NCI-H2107 treated with DMSO at 0.1 percent for 48 hours (cell line): ENCODE results near the gene CEP290.
"Not testable (repeated sequence)": the region's sequence is repeated elsewhere in the genome, so short reads cannot be mapped to it uniquely, and the experiment has no call there.

Experiments
- DNase-seq: peaks from one replicate; lab custom pipeline; 2025; ENCODE audit not compliant: unreplicated experiment; lab: John Stamatoyannopoulos, UW

Gene CEP290

DNA sequence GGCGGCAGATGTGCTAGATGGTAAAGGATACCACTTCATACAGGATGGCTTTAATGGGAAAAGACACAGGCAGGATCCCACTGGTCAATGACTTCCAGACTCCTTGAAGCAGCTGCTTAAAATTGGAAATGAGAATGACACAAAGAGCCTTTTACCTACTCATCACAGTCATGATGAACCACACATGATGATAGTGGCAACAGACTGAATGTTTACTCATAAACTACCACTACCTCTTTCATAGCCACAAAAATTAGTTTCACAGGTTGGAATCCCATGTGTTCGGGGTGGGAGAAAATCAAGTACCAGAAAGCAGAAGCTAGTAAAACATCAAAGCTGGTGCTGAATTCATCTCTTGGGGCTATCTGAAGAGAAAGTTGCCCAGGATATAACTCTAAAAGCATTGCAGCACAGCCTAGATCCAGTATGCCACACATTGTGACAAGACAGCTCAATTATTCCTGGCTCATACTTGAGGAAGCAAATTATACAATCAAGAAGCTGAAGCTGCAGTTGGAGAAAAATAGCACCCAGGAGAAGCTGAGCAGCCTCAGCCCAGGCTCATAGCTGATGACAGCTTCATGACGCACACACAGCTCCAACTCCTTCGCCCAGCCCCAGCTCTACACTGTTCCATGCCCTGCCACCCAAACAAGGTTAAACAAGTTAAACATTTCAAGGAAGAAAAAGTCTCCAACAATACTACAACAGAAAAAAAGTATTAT, 83.7 kb downstream of the CEP290 start:
- DNase-seq, result no peak

DNA sequence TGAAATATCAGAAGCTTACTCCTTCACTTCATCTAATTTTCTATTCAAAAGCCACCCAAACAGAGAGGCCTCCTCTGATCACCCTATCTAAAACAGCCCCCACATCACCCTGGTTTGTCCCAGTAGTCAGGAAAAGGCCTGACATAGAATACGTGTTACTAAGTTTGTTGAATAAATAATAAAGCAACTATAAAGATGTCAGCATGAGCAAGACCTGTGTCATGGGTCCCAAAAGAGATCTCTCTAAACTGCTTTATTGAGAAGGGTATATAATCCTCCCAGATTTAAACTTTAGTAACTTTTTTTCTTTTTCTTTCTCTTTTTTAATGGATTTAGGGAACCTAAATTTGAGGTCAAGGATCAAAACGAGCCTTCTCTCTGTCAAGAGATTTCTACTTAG, 85.3 kb downstream of the CEP290 start:
- no peak for DNase-seq

DNA sequence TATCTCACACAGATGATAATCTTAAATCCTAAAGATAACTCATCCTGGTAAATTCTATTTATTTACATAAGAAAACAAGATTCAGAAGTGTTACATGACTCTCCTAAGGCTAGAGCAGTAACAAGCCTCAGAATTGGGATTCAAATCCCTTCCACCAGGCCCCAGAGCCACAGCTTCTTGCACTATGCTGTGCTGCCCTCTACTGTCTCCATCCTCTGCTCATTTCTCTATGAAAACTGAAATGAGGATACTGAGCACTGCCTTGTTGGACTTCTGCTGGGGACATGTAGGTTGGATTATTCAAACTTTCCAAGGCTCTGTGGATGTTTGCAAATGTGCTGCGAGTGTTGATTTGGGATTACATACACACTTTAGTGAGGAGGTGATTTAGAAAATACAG, 89.2 kb downstream of the CEP290 start:
- peak; percentile 41 for DNase-seq

DNA sequence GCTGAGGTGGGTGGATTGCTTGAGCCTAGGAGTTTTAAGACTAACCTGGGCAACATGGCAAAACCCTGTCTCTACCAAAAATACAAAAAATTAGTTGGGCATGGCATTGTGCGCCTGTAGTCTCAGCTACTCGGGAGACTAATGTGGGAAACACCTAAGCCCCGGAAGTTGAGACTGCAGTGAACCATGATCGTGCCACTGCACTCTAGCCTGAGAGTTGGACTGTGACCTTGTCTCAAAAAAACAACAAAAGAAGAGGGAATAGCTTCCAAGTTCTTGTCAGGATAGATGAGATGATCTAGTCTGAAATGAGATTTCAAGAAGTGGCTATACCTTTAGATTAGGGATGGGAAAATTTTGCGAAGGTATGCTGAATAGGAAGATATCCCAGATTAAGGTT, 97.9 kb downstream of the CEP290 start:
- no peak for DNase-seq

DNA sequence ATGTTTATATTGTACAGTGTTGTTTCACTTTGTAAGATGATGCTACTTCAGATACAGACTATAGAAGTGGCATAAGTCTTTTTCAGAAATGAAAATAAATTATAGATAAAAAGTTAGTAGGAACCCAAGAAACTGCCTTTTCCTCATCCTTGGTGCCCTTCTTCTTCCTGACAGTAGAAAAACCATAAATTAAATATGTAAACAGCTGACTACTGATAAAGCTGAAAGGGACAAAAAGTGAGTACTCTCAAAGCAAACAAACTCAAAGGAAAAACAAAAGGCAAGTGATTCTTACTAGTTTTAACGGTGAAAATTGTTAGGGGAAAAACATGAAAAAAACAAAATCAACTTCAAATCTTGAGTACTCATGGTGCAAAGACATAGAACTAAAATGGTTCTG, 104.1 kb downstream of the CEP290 start:
- DNase-seq, result no peak

DNA sequence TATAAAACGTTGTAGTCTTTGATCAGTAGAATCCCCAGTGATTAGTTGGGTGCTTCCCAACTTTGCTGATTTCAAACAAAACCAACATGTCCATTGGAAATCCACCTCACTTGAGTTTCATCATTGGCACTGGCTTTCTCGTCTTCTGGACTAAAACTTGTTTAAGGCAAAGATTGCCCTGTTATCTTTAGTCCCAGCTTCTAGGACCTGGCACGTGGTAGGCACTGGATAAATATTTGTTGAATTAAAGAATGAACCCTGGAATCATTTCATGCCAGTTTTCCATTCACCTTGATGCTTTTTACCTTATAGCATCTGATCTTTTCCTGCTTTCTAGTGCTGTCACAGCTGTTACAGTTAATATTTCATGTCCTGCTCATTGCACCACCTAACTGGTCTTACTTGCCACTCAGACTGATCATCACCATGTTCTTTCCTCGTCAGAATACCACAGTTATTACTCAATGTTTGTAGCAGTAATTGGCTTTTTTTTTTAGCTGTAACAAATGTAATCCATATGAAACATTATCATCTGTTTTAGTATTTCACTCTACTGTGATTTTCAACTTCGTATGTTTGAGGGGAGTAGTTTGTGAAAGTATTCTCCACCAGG, 105.4 kb downstream of the CEP290 start:
- no peak for DNase-seq

DNA sequence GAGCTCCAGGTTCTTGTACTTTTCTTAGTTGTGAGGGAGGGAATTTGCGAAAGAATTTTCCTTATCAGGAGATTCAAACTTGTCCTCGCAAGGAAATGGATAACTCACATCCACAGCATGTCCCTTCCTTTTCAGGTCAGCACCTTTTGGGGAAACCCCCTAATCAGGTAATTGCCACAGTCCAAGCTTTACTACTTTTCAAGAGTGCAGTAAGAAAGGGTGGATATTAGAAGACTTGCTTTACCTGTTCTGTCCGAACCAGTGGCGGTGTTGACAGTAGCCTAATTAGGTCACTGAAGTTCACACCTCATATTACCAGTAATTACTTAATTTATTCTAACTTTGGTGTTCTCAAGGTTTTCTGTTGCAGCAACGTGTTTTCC, 106.0 kb downstream of the CEP290 start:
- no peak for DNase-seq

DNA sequence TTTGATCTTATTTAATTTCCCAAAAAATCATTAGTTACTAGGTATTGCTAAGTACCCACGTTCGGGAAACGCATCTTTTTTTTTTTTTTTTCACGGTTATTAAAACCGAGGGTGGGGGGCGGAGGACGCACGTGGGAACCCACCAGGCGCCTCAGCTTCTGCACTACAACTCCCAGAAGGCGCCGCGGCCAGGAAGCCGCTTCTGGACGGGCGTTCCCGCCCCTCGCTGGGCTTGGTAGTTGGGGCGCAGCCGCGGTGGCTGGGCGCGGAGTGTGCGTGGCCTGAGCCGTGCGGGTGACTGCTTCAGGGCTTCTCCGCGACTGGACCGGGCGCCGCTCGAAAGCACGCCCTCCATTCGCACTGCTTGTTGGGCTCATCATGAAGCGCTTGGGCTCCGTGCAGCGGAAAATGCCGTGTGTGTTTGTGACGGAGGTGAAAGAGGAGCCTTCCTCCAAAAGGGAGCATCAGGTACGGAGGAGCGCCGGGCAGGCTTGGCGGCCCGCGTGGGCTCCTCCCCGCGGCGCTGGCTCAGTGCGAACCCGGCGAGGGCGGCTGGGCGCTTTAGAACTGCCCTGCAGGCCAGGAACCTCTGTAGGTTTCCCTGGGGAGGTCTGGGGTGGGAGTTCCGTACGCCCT, 106.5 kb downstream of the CEP290 start:
- peak; percentile 68 for DNase-seq

DNA sequence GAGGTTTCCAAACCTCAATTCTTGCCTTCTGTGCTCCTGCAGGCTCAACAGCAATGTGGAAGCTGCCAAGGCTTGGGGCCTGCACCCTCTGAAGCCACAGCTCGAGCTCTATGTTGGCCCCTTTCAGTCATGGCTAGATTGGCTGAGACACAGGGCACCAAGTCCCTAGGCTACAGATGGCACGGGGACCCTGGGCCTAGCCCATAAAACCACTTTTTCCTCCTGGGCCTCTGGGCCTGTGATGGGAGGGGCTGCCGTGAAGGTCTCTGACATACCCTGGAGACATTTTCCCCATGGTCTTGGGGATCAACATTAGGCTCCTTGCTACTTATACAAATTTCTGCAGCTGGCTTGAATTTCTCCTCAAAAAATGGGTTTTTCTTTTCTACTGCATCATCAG, 110.7 kb downstream of the CEP290 start:
- DNase-seq, result not testable (repeated sequence)

DNA sequence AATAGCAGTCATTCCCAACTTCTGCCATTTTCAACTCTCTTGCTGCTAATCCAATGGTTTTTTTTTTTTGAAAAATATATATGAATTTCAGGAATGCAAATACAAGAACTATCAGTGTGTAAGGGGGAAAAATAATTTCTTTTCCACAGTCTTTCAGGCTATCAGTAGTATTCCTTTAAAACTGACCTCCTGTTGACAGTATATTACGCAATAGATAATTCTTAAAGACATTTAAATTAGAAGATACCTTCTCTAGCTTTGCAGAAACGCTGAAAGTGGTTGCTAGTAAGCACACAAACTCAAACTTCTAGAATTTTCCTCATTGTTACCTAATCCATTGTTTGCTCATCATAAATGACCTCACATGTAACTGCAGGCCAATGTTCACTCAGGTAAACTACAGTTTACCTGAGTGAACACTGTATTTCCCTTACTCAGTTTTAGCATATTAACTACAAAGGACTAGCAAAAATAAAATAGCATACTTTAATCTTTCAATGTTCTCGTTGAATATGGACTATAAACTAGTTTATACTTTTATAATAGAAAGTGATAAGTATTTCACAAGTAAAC, 112.7 kb downstream of the CEP290 start, which contains the start of gene C12orf50:
Gene C12orf50, minus strand, starts transcription at position 309 of the 573 bp plus-strand sequence. CDS start 2,439 bp downstream, outside the sequence.
- DNase-seq, result no peak

DNA sequence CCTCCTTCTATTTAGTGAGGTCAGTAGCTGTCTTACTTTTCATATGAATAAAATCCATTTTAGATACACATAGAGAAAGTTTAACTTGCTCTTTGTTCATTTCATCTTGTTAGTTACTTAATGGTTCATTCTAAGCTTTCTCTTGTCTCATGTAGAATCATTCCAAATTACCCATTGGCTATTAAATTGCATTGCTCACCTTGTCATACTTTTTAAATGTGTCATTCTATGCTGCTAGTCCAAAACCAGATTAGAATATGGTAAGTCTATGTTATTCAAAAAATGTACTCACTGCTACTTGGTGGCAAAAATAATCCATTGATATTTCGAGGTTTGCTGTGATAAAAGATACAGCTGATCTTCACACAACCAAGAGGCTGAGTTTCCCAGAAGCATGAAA, 115.7 kb downstream of the CEP290 start:
- DNase-seq, result no peak

DNA sequence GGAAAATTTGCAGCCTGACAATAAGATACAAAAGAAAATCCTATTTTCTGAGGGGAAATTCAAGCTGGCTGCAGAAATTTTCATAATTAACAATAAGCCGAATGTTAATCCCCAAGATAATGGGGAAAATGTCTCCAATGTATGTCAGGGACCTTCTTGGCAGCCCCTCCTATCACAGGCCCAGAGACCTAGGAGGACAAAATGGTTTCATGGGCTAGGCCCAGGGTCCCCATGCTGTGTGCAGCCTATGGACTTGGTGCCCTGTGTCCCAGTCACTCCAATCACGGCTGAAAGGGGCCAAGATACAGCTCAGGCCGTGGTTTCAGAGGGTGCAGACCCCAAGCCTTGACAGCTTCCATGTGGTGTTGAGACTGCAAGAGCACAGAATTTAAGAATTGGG, 123.9 kb downstream of the CEP290 start:
- no peak for DNase-seq

DNA sequence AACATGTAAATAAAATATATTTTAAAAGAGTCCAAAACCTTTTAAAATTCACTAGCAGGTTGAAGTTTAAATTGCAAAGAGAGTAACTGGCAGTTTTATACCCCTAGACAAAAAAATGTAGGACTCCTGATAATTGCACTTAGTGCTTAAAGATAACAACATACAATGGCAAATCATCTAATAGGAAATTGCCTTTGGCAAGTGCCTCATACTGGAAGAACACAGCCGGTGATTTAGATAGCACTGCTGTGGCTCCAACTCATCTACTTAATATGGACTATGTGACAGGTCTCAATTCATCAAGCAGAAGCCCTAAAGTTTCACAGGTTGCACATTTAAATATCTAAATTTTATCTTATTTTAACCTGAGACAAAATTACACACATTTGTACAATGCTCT, 126.1 kb downstream of the CEP290 start:
- no peak for DNase-seq

DNA sequence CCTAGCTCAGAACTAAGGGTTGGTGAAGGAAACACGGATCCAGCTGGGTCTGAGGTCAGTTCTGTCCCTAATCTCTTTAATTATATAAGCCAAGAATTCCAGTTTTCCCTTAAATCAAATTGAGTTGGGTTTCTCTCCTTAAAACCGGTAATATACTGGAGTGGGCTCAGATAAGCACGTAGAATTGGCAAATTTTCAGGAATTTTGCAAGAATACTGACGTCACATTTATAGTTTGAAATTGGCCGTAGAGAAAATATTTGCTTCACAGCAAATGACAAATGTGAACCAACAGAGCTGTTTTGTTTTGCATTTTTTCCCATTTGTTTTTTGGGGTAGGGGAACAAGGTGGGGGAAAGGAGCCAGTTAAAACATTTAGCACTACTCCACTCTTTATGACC, 130.1 kb downstream of the CEP290 start:
- no peak for DNase-seq

DNA sequence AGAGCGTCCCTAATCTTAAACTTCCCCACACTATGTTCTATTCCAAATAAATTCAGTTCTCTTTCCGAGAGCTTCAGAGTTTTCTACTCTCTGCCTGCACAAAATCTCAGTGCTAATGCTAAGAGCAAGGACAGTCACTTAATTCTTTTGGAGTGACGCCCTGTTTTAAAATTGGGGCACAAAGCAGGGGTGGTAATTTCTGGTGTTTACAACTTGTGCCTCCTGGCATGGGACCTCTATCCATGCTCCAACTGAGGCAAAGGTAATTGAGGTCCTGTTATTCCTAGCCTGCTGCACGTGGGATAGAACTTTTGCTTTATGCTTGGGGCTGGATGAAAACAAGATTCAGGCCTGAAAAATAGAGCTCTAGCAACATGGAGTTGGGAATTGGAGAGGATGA, 135.5 kb downstream of the CEP290 start:
- DNase-seq, result no peak

DNA sequence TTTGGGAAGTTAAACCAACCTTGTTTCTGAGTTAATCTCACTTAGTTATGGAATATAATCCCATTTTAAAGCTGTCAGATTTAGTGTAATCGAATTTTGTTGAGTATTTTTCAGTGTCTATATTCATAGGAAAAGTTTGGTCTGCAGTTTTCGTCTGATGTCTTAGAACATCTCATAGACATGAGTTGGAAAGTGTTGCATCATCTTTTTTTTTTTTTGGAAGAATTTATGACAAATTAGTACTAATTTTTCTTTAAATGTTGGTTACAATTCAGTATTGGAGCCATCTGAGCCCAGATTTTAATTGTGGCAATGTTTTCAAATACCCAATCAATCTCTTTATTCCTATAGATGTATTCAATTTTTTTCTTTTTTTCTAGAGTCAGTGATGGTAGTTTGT, 140.6 kb downstream of the CEP290 start:
- DNase-seq, result no peak
